MCF 10A (cell line): ENCODE measurements around the gene TBX3. TPM values are rescaled to one million over a fixed set of nuclear protein-coding genes. Genes with fewer than 3 reads are reported as not detected.

Experiments
- BruUV-seq: library from RNA; stranded (reverse); fragments of 400-500 nt; replicated peaks from 2 replicates; lab custom pipeline; 2021; lab: Mats Ljungman, UMichigan
- CTCF ChIA-PET: fragments of 300-600 bp; sonication (Branson Sonifier 250); formaldehyde crosslinking; extraction: SDS; loops from one replicate; lab custom pipeline; 2021; ENCODE audit warnings: antibody characterized with exemption, inconsistent platforms; lab: Yijun Ruan, JAX
- POLR2A ChIA-PET: fragments of 300-600, 350-650 bp; sonication (Branson Sonifier 250); formaldehyde crosslinking; extraction: SDS; loops from one replicate; lab custom pipeline; 2020; ENCODE audit warnings: antibody characterized with exemption, inconsistent platforms; lab: Yijun Ruan, JAX
- DNase-seq: peaks from one replicate; pipeline ENCODE4 v3.0.0-alpha.2; 2018; ENCODE audit not compliant: unreplicated experiment
- H3K27ac Mint-ChIP-seq: one replicate; pipeline ENCODE4 v1.8.0; 2022; ENCODE audit warnings: mild to moderate bottlenecking, low read depth, mixed read lengths; ENCODE audit not compliant: unreplicated experiment
- H3K27me3 Mint-ChIP-seq: one replicate; pipeline ENCODE4 v1.8.0; 2022; ENCODE audit warnings: mixed read lengths; ENCODE audit not compliant: insufficient read depth, unreplicated experiment
- H3K36me3 Mint-ChIP-seq: one replicate; pipeline ENCODE4 v1.8.0; 2022; ENCODE audit warnings: mild to moderate bottlenecking, moderate library complexity, mixed read lengths; ENCODE audit not compliant: insufficient read depth, unreplicated experiment
- H3K4me1 Mint-ChIP-seq: one replicate; pipeline ENCODE4 v1.8.0; 2022; ENCODE audit warnings: mixed read lengths; ENCODE audit not compliant: insufficient read depth, unreplicated experiment
- H3K4me3 Mint-ChIP-seq: one replicate; pipeline ENCODE4 v1.8.0; 2022; ENCODE audit warnings: mild to moderate bottlenecking, moderate library complexity, mixed read lengths; ENCODE audit not compliant: unreplicated experiment
- H3K9me3 Mint-ChIP-seq: one replicate; pipeline ENCODE4 v1.8.0; 2022; ENCODE audit warnings: mixed read lengths; ENCODE audit not compliant: unreplicated experiment
- intact Hi-C: fragments of 100-400 bp; cut with micrococcal nuclease; formaldehyde crosslinking; loops from 2 replicates; pipeline ENCODE4 v1.14.1; 2022
- total RNA-seq: library from RNA; stranded (reverse); gene quantifications from 2 replicates; pipeline ENCODE4 v1.2.3, GENCODE V29; 2022
- TF ChIP-seq, protein P1 (sequence below): fragments of 200-600 bp; IDR thresholded peaks from one replicate; pipeline ENCODE4 v1.8.0; 2022; ENCODE audit warnings: antibody characterized with exemption, mild to moderate bottlenecking; ENCODE audit not compliant: unreplicated experiment

Gene TBX3
- total RNA-seq, 1 experiment from 2014 or later = 6.6 TPM

DNA sequence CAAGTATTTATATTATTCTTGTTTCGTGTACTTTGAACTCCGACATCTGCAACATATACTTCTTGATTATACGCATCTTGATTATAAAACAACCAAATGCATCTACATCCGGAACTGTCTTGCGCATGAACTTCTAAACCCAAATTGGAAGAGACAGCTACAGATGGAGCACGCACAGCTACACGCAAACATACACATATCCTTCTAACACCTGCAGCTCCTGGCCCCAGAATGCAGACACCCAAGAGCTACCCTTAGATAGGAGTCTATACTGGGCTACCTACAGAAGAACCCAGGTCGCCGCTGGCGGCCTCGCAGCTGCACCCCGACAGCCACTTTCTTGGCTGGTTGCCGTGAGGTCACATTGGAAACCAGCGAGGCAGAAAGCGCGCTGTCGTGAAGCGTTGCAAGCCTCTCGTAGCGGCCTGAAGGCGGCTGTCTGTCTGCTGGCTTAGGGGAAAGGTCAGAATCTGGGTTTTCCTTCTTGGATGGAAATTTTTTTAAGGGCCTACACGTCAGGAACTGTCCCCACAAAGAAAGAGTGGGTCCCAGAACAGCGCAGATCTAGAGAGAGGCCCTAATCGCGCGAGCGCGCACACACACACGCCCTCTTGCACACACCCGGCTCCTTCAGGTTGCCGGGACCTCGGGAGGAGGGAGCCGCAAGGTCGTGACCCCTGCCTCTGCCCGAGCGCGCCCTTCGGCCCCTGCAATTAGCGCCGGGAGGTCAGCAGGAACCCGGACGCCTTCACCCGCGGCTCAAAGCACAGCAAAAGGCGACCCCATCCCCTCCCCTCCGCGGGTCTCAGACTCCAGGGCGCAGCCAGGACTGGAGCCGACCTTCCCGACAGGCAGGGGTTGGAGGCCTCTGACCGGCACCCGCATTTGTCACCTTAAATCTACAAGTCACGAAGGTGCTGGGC lies 17.0 kb downstream of the TBX3 start:
- Mint-ChIP-seq H3K36me3 (no peaks in the 10 kb centered on the region), H3K4me1 (peaks cover 13% of the 10 kb centered on the region), H3K9me3 (no peaks in the 10 kb centered on the region), H3K27me3 (no peaks in the 10 kb centered on the region), H3K27ac (no peak overlapping the region), H3K4me3 (no peak overlapping the region)
- ChIA-PET POLR2A (no interaction called here), CTCF (interaction anchor here (0.5 to 3.5 kb wide), 18 partner anchors 9 to 1251 kb away, joined by 3 to 16 read pairs (median 4); no protein-coding TSS in a partner anchor)
- no peak for DNase-seq
- intact Hi-C loops = no loop called here
- TF ChIP-seq, protein P1, sequence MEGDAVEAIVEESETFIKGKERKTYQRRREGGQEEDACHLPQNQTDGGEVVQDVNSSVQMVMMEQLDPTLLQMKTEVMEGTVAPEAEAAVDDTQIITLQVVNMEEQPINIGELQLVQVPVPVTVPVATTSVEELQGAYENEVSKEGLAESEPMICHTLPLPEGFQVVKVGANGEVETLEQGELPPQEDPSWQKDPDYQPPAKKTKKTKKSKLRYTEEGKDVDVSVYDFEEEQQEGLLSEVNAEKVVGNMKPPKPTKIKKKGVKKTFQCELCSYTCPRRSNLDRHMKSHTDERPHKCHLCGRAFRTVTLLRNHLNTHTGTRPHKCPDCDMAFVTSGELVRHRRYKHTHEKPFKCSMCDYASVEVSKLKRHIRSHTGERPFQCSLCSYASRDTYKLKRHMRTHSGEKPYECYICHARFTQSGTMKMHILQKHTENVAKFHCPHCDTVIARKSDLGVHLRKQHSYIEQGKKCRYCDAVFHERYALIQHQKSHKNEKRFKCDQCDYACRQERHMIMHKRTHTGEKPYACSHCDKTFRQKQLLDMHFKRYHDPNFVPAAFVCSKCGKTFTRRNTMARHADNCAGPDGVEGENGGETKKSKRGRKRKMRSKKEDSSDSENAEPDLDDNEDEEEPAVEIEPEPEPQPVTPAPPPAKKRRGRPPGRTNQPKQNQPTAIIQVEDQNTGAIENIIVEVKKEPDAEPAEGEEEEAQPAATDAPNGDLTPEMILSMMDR = no peak
- BruUV-seq = no TSS peak

DNA sequence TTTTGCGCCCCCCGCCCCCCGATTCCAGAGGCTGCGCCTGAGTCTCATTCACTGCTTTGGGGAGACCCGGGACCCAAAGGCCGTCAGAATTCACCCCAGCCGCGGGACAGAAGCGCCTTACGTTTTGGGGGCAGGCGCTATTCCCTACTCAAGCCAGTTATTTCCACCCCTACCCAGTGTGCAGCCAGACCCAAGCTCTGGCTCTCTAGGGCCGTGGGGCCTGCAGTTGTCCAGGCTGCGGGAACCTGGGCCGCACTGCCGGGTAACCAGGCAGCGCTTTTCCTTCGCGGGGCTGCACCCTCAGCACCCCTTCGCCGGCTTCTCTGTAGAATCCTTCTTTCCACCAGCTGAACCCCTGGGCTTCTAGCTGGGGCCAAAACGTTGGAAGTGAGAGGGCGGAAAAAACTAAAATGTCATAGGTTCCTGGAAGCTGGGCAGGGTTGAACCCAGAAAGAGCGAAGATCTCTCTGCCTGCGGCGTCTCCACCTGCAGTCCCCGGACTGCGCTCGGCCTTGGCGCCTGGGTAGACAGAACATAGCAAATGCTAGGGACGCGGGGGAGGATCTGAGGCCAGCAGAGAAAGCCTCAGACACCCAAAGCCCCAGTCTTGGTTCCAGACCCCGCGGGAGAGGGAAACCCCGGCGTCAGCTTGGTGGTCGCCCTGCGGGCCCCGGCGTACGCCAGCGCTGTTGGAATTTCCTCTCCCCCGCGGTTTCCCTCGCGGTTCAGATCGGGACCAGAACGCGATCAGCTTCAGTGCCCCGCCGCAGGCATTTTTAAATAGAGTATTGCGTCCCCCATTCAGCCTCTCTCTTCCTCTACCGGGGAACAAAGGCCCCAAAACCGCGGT lies 18.3 kb downstream of the TBX3 start:
- Mint-ChIP-seq H3K4me3 (no peak overlapping the region), H3K9me3 (no peaks in the 10 kb centered on the region), H3K36me3 (no peaks in the 10 kb centered on the region), H3K4me1 (peaks cover 13% of the 10 kb centered on the region), H3K27me3 (no peaks in the 10 kb centered on the region), H3K27ac (no peak overlapping the region)
- POLR2A ChIA-PET = no interaction called here
- BruUV-seq = no TSS peak
- TF ChIP-seq, protein P1 = no peak
- CTCF ChIA-PET = interaction anchor here (0.6 to 3.5 kb wide), 6 partner anchors 16 to 1252 kb away, joined by 3 to 16 read pairs (median 4); no protein-coding TSS in a partner anchor
- intact Hi-C loops = no loop called here
- DNase-seq = no peak

DNA sequence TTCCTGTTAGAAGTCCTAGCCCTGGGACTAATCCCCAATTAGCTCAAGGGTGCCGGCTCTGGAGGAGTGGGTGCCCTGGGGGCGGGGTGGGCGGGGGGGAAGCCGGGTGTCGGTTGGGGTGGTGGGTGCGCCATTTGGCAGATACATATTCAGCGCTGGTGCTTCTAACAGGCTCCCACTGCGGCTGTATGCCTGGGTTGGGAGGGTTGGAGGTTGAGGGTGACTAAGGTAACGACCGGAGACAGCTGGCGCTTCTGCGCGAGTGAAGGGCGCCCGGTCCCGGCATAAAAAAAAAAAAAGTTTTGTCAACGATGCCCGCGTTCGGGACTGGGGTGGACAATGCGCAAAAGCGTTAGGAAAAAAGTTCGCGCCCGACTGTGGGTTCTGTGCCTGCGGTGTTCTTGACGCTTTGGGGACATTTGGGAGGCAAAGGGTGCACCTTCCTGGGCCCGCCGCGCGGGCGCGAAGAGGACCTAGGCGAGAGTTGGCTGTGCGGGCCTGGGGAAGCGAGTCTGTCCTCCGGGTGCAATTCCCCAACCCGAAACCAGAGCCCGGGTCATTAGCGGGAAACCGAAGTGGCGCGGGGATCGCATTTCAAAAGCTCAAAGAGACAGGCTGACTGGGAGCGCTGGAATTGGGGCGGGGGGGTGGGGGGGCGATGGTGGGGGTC lies 19.2 kb downstream of the TBX3 start:
- TF ChIP-seq, protein P1 = no peak
- ChIA-PET CTCF (interaction anchor here (0.6 kb wide), 1 partner anchor 1128 kb away, joined by 4 read pairs; no protein-coding TSS in a partner anchor), POLR2A (no interaction called here)
- Mint-ChIP-seq H3K27me3 (no peaks in the 10 kb centered on the region), H3K27ac (no peak overlapping the region), H3K9me3 (no peaks in the 10 kb centered on the region), H3K36me3 (no peaks in the 10 kb centered on the region), H3K4me1 (peaks cover 13% of the 10 kb centered on the region), H3K4me3 (no peak overlapping the region)
- no TSS peak for BruUV-seq
- DNase-seq = no peak
- intact Hi-C loops = loop anchor here (5.0 kb wide), 1 partner anchor 503 kb away; no protein-coding TSS in a partner anchor
